ENCODE measurements around the gene ABCA2. TPM values are rescaled to one million over a fixed set of nuclear protein-coding genes. Genes with fewer than 3 reads are reported as not detected.

The ABCA2 gene
- total RNA-seq: 10 to 100 TPM; 27.3 to 60.0 TPM
- polyA plus RNA-seq: 10 to 100 TPM in 1 of 2 donors, 1 to 10 TPM in 1; 9.0 to 48.1 TPM
- long read RNA-seq, donor 1, partial matches to known transcripts: 15 of 16 reads
- long read RNA-seq, donor 1, other reads (novel, unspliced or antisense): 1 of 16 reads
- long read RNA-seq, donor 2, partial matches to known transcripts: 30 of 33 reads
- long read RNA-seq, donor 2, other reads (novel, unspliced or antisense): 3 of 33 reads

GRCh38 chr9:137027369-137028262 is at the start of gene ABCA2:
TSS of gene ABCA2 (minus strand) at chr9:137028237. CDS start at chr9:137028140, 97 bp downstream.
- Histone ChIP-seq H3K27me3 (ENCODE audit: control insufficient read depth in 1 of 2, insufficient read depth in 2 of 2, low read length in 1 of 2) (no peaks in the 10 kb centered on the region), H3K36me3 (ENCODE audit: control insufficient read depth in 1 of 2, insufficient read depth in 2 of 2, low read length in 1 of 2) (no peaks in the 10 kb centered on the region), H3K4me1 (ENCODE audit: control insufficient read depth in 1 of 2, insufficient read depth in 2 of 2, low read length in 2 of 2) (no peaks in the 10 kb centered on the region), H3K27ac (ENCODE audit: low read depth in 1 of 2, low read length in 2 of 2) (no peak within 1 kb of the TSS), H3K9me3 (ENCODE audit: control insufficient read depth, low read length) (no peaks in the 10 kb centered on the region), H3K4me3 (ENCODE audit: low read length in 2 of 2) (peak within 1 kb of the TSS; percentile 50 to 58)
- ATAC-seq (ENCODE audit: low FRiP score) (no peak), DNase-seq (no peak)
- WGBS, 2 donors: 0 to 1% methylated on average over 53 to 95 of the region's 95 CpGs
- intact Hi-C loops (cut with DNase I): loop anchor here in 1 of 2 donors (2.0 kb wide), 1 partner anchor 237 kb away; the partner anchor contains the start of gene TMEM141

- Histone ChIP-seq H3K27ac (ENCODE audit: low read depth in 1 of 2, low read length in 2 of 2) (no peak within 1 kb of the TSS), H3K27me3 (ENCODE audit: control insufficient read depth in 1 of 2, insufficient read depth in 2 of 2, low read length in 1 of 2) (no peaks in the 10 kb centered on the region), H3K36me3 (ENCODE audit: control insufficient read depth in 1 of 2, insufficient read depth in 2 of 2, low read length in 1 of 2) (no peaks in the 10 kb centered on the region), H3K4me1 (ENCODE audit: control insufficient read depth in 1 of 2, insufficient read depth in 2 of 2, low read length in 2 of 2) (no peaks in the 10 kb centered on the region), H3K4me3 (ENCODE audit: low read length in 2 of 2) (peak within 1 kb of the TSS; percentile 66 to 75), H3K9me3 (ENCODE audit: control insufficient read depth, low read length) (no peaks in the 10 kb centered on the region)
- intact Hi-C loops (cut with DNase I): no loop called here
- 2 to 4% methylated on average over 34 to 87 of the region's 87 CpGs for WGBS, 2 donors
- DNase-seq (peak; percentile 88 to 91), ATAC-seq (ENCODE audit: low FRiP score) (peak; percentile 75)
Measured at GRCh38 chr9:137077010-137077747, 49.1 kb upstream of the ABCA2 start, which contains the start of gene UAP1L1. TSS of gene UAP1L1 (plus strand) at chr9:137077517. CDS start at chr9:137077533, 16 bp downstream.

- H3K27me3 ChIP-seq (ENCODE audit: control insufficient read depth in 1 of 2, insufficient read depth in 2 of 2, low read length in 1 of 2): no peaks in the 10 kb centered on the region
- ATAC-seq (ENCODE audit: low FRiP score): no peak
- no peaks in the 10 kb centered on the region for H3K4me1 ChIP-seq (ENCODE audit: control insufficient read depth in 1 of 2, insufficient read depth in 2 of 2, low read length in 2 of 2)
- 64 to 65% methylated on average over 15 of the region's 15 CpGs for WGBS, 2 donors
- no peaks in the 10 kb centered on the region for H3K9me3 ChIP-seq (ENCODE audit: control insufficient read depth, low read length)
- H3K4me3 ChIP-seq (ENCODE audit: low read length in 2 of 2): no peak overlapping the region
- intact Hi-C loops (cut with DNase I): no loop called here
- H3K36me3 ChIP-seq (ENCODE audit: control insufficient read depth in 1 of 2, insufficient read depth in 2 of 2, low read length in 1 of 2): no peaks in the 10 kb centered on the region
- DNase-seq: peak in 1 of 2 donors; percentile 71
- no peak overlapping the region for H3K27ac ChIP-seq (ENCODE audit: low read depth in 1 of 2, low read length in 2 of 2)
Measured at GRCh38 chr9:137076636-137077009, 48.6 kb upstream of the ABCA2 start.

- no peaks in the 10 kb centered on the region for H3K4me1 ChIP-seq (ENCODE audit: control insufficient read depth in 1 of 2, insufficient read depth in 2 of 2, low read length in 2 of 2)
- H3K27ac ChIP-seq (ENCODE audit: low read depth in 1 of 2, low read length in 2 of 2): no peak overlapping the region
- DNase-seq: no peak
- H3K36me3 ChIP-seq (ENCODE audit: control insufficient read depth in 1 of 2, insufficient read depth in 2 of 2, low read length in 1 of 2): no peaks in the 10 kb centered on the region
- H3K9me3 ChIP-seq (ENCODE audit: control insufficient read depth, low read length): no peaks in the 10 kb centered on the region
- no peak for ATAC-seq (ENCODE audit: low FRiP score)
- 83 to 88% methylated on average over 12 of the region's 12 CpGs for WGBS, 2 donors
- intact Hi-C loops (cut with DNase I): no loop called here
- no peaks in the 10 kb centered on the region for H3K27me3 ChIP-seq (ENCODE audit: control insufficient read depth in 1 of 2, insufficient read depth in 2 of 2, low read length in 1 of 2)
- H3K4me3 ChIP-seq (ENCODE audit: low read length in 2 of 2): no peak overlapping the region
Measured at GRCh38 chr9:137075275-137075775, 47.3 kb upstream of the ABCA2 start.

- H3K4me1 ChIP-seq (ENCODE audit: control insufficient read depth in 1 of 2, insufficient read depth in 2 of 2, low read length in 2 of 2): no peaks in the 10 kb centered on the region
- no peak overlapping the region for H3K4me3 ChIP-seq (ENCODE audit: low read length in 2 of 2)
- no peaks in the 10 kb centered on the region for H3K9me3 ChIP-seq (ENCODE audit: control insufficient read depth, low read length)
- intact Hi-C loops (cut with DNase I): no loop called here
- 88% methylated on average over 12 of the region's 12 CpGs for WGBS, 2 donors
- no peaks in the 10 kb centered on the region for H3K36me3 ChIP-seq (ENCODE audit: control insufficient read depth in 1 of 2, insufficient read depth in 2 of 2, low read length in 1 of 2)
- H3K27me3 ChIP-seq (ENCODE audit: control insufficient read depth in 1 of 2, insufficient read depth in 2 of 2, low read length in 1 of 2): no peaks in the 10 kb centered on the region
- DNase-seq (no peak), ATAC-seq (ENCODE audit: low FRiP score) (no peak)
- H3K27ac ChIP-seq (ENCODE audit: low read depth in 1 of 2, low read length in 2 of 2): no peak overlapping the region
Measured at GRCh38 chr9:137074657-137075274, 46.7 kb upstream of the ABCA2 start.

- 90 to 91% methylated on average over 8 of the region's 8 CpGs for WGBS, 2 donors
- no peaks in the 10 kb centered on the region for H3K4me1 ChIP-seq (ENCODE audit: control insufficient read depth in 1 of 2, insufficient read depth in 2 of 2, low read length in 2 of 2)
- DNase-seq: no peak
Measured at GRCh38 chr9:137073992-137074399, 46.0 kb upstream of the ABCA2 start.

GRCh38 chr9:137071282-137071681 is 43.2 kb upstream of the ABCA2 start:
- intact Hi-C loops (cut with DNase I): no loop called here
- ATAC-seq (ENCODE audit: low FRiP score) (no peak), DNase-seq (no peak)
- H3K9me3 ChIP-seq (ENCODE audit: control insufficient read depth, low read length): no peaks in the 10 kb centered on the region
- no peaks in the 10 kb centered on the region for H3K27me3 ChIP-seq (ENCODE audit: control insufficient read depth in 1 of 2, insufficient read depth in 2 of 2, low read length in 1 of 2)
- no peak overlapping the region for H3K27ac ChIP-seq (ENCODE audit: low read depth in 1 of 2, low read length in 2 of 2)
- no peaks in the 10 kb centered on the region for H3K36me3 ChIP-seq (ENCODE audit: control insufficient read depth in 1 of 2, insufficient read depth in 2 of 2, low read length in 1 of 2)
- 73 to 85% methylated on average over 2 of the region's 2 CpGs for WGBS, 2 donors
- no peaks in the 10 kb centered on the region for H3K4me1 ChIP-seq (ENCODE audit: control insufficient read depth in 1 of 2, insufficient read depth in 2 of 2, low read length in 2 of 2)
- H3K4me3 ChIP-seq (ENCODE audit: low read length in 2 of 2): no peak overlapping the region

More at GRCh38 chr9:137073992-137074399, 46.0 kb upstream of the ABCA2 start:
- Histone ChIP-seq H3K27ac (ENCODE audit: low read depth in 1 of 2, low read length in 2 of 2) (no peak overlapping the region), H3K4me3 (ENCODE audit: low read length in 2 of 2) (no peak overlapping the region), H3K9me3 (ENCODE audit: control insufficient read depth, low read length) (no peaks in the 10 kb centered on the region), H3K36me3 (ENCODE audit: control insufficient read depth in 1 of 2, insufficient read depth in 2 of 2, low read length in 1 of 2) (no peaks in the 10 kb centered on the region), H3K27me3 (ENCODE audit: control insufficient read depth in 1 of 2, insufficient read depth in 2 of 2, low read length in 1 of 2) (no peaks in the 10 kb centered on the region)
- no peak for ATAC-seq (ENCODE audit: low FRiP score)
- intact Hi-C loops (cut with DNase I): no loop called here

GRCh38 chr9:137070906-137071275 is 42.9 kb upstream of the ABCA2 start:
- peak; percentile 31 for ATAC-seq (ENCODE audit: low FRiP score)
- Histone ChIP-seq H3K36me3 (ENCODE audit: control insufficient read depth in 1 of 2, insufficient read depth in 2 of 2, low read length in 1 of 2) (no peaks in the 10 kb centered on the region), H3K4me1 (ENCODE audit: control insufficient read depth in 1 of 2, insufficient read depth in 2 of 2, low read length in 2 of 2) (no peaks in the 10 kb centered on the region), H3K27me3 (ENCODE audit: control insufficient read depth in 1 of 2, insufficient read depth in 2 of 2, low read length in 1 of 2) (no peaks in the 10 kb centered on the region), H3K27ac (ENCODE audit: low read depth in 1 of 2, low read length in 2 of 2) (no peak overlapping the region), H3K4me3 (ENCODE audit: low read length in 2 of 2) (no peak overlapping the region), H3K9me3 (ENCODE audit: control insufficient read depth, low read length) (no peaks in the 10 kb centered on the region)
- 10 to 22% methylated on average over 4 to 6 of the region's 6 CpGs for WGBS, 2 donors
- intact Hi-C loops (cut with DNase I): no loop called here
- DNase-seq: no peak
